ENCODE results near the gene DVL3. TPM values are rescaled to one million over a fixed set of nuclear protein-coding genes. Genes with fewer than 3 reads are reported as not detected.

Gene DVL3
- total RNA-seq, 1 donor from 2014 or later = 51.7 TPM

GRCh38 chr3:184171562-184171961 is 16.4 kb downstream of the DVL3 start:
- Histone ChIP-seq H3K27me3 (ENCODE audit: control insufficient read depth, insufficient read depth, low read length) (no peaks in the 10 kb centered on the region), H3K36me3 (ENCODE audit: control insufficient read depth, insufficient read depth, low read length) (no peaks in the 10 kb centered on the region), H3K4me3 (ENCODE audit: low read depth, low read length) (no peak overlapping the region)
- TF ChIP-seq CTCF (IDR thresholded peaks at IDR 0.05; ENCODE audit: insufficient read depth, low read length, poor library complexity, severe bottlenecking) = no peak
- DNase-seq (ENCODE audit: low read depth) = no peak

GRCh38 chr3:184172681-184173373 is 17.6 kb downstream of the DVL3 start:
- Histone ChIP-seq H3K36me3 (ENCODE audit: control insufficient read depth, insufficient read depth, low read length) (peaks cover 2% of the 10 kb centered on the region), H3K4me3 (ENCODE audit: low read depth, low read length) (no peak overlapping the region), H3K27me3 (ENCODE audit: control insufficient read depth, insufficient read depth, low read length) (no peaks in the 10 kb centered on the region)
- no peak for DNase-seq (ENCODE audit: low read depth)
- no peak for TF ChIP-seq CTCF (IDR thresholded peaks at IDR 0.05; ENCODE audit: insufficient read depth, low read length, poor library complexity, severe bottlenecking)

- Histone ChIP-seq H3K4me3 (ENCODE audit: low read depth, low read length) (no peak overlapping the region), H3K36me3 (ENCODE audit: control insufficient read depth, insufficient read depth, low read length) (peaks cover 3% of the 10 kb centered on the region)
- no peak for TF ChIP-seq CTCF (IDR thresholded peaks at IDR 0.05; ENCODE audit: insufficient read depth, low read length, poor library complexity, severe bottlenecking)
Observed at GRCh38 chr3:184173374-184173722, 18.2 kb downstream of the DVL3 start.

GRCh38 chr3:184174284-184174645 is 19.1 kb downstream of the DVL3 start:
- Histone ChIP-seq H3K4me3 (ENCODE audit: low read depth, low read length) (no peak overlapping the region), H3K27me3 (ENCODE audit: control insufficient read depth, insufficient read depth, low read length) (no peaks in the 10 kb centered on the region), H3K36me3 (ENCODE audit: control insufficient read depth, insufficient read depth, low read length) (peaks cover 5% of the 10 kb centered on the region)
- TF ChIP-seq CTCF (IDR thresholded peaks at IDR 0.05; ENCODE audit: insufficient read depth, low read length, poor library complexity, severe bottlenecking) = no peak
- DNase-seq (ENCODE audit: low read depth) = no peak

More at GRCh38 chr3:184173374-184173722, 18.2 kb downstream of the DVL3 start:
- no peaks in the 10 kb centered on the region for H3K27me3 ChIP-seq (ENCODE audit: control insufficient read depth, insufficient read depth, low read length)
- DNase-seq (ENCODE audit: low read depth) = no peak

GRCh38 chr3:184174646-184175492 is 19.7 kb downstream of the DVL3 start, which contains the start of gene AP2M1:
Gene AP2M1 (plus strand): TSS chr3:184174855. CDS start chr3:184176994, 2,139 bp downstream.
- peaks cover 6% of the 10 kb centered on the region for H3K36me3 ChIP-seq (ENCODE audit: control insufficient read depth, insufficient read depth, low read length)
- no peaks in the 10 kb centered on the region for H3K27me3 ChIP-seq (ENCODE audit: control insufficient read depth, insufficient read depth, low read length)
- peak within 1 kb of the TSS; percentile 97 for H3K4me3 ChIP-seq (ENCODE audit: low read depth, low read length)
- peak; percentile 98 for DNase-seq (ENCODE audit: low read depth)
- no peak for TF ChIP-seq CTCF (IDR thresholded peaks at IDR 0.05; ENCODE audit: insufficient read depth, low read length, poor library complexity, severe bottlenecking)
